Measurements from ENCODE around the gene FAR2.

DNA sequence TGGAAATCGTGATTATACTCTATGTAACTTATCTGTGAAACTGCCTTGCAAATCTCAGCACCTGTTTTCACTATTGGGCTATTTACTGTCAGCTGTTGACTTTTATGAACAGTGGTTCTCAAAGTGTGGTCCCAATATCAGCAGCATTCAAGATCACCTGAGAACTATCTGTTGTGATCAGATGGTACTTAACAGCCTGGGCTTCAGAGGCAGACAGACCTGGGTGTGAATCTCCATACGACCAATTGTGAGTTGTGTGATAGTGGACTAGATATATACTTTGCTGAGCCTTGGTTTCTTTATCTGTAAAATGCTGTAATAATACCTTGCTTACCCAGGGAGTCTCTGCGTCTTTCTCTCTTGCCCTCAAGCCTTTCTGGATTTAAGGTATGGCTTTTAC, 126.8 kb downstream of the FAR2 start:
- TF ChIP-seq, protein P1, sequence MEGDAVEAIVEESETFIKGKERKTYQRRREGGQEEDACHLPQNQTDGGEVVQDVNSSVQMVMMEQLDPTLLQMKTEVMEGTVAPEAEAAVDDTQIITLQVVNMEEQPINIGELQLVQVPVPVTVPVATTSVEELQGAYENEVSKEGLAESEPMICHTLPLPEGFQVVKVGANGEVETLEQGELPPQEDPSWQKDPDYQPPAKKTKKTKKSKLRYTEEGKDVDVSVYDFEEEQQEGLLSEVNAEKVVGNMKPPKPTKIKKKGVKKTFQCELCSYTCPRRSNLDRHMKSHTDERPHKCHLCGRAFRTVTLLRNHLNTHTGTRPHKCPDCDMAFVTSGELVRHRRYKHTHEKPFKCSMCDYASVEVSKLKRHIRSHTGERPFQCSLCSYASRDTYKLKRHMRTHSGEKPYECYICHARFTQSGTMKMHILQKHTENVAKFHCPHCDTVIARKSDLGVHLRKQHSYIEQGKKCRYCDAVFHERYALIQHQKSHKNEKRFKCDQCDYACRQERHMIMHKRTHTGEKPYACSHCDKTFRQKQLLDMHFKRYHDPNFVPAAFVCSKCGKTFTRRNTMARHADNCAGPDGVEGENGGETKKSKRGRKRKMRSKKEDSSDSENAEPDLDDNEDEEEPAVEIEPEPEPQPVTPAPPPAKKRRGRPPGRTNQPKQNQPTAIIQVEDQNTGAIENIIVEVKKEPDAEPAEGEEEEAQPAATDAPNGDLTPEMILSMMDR (conservative IDR thresholded peaks at IDR 0.05; ENCODE audit: low read depth in 2 of 2), result no peak
- TF ChIP-seq POLR2AphosphoS5 (IDR thresholded peaks at IDR 0.05; ENCODE audit: low read depth), result no peak
- TF ChIP-seq, protein P2, sequence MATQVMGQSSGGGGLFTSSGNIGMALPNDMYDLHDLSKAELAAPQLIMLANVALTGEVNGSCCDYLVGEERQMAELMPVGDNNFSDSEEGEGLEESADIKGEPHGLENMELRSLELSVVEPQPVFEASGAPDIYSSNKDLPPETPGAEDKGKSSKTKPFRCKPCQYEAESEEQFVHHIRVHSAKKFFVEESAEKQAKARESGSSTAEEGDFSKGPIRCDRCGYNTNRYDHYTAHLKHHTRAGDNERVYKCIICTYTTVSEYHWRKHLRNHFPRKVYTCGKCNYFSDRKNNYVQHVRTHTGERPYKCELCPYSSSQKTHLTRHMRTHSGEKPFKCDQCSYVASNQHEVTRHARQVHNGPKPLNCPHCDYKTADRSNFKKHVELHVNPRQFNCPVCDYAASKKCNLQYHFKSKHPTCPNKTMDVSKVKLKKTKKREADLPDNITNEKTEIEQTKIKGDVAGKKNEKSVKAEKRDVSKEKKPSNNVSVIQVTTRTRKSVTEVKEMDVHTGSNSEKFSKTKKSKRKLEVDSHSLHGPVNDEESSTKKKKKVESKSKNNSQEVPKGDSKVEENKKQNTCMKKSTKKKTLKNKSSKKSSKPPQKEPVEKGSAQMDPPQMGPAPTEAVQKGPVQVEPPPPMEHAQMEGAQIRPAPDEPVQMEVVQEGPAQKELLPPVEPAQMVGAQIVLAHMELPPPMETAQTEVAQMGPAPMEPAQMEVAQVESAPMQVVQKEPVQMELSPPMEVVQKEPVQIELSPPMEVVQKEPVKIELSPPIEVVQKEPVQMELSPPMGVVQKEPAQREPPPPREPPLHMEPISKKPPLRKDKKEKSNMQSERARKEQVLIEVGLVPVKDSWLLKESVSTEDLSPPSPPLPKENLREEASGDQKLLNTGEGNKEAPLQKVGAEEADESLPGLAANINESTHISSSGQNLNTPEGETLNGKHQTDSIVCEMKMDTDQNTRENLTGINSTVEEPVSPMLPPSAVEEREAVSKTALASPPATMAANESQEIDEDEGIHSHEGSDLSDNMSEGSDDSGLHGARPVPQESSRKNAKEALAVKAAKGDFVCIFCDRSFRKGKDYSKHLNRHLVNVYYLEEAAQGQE (IDR thresholded peaks at IDR 0.05; ENCODE audit: unreplicated experiment), result no peak
- TF ChIP-seq CREB1 (CRISPR knock-in tag; IDR thresholded peaks at IDR 0.05; ENCODE audit: low read depth), result no peak
- TF ChIP-seq EZH2 (IDR thresholded peaks at IDR 0.05; ENCODE audit: low read depth, unreplicated experiment), result no peak
- no peak for TF ChIP-seq JUNB (IDR thresholded peaks at IDR 0.05; ENCODE audit: unreplicated experiment)
- TF ChIP-seq, protein P3, sequence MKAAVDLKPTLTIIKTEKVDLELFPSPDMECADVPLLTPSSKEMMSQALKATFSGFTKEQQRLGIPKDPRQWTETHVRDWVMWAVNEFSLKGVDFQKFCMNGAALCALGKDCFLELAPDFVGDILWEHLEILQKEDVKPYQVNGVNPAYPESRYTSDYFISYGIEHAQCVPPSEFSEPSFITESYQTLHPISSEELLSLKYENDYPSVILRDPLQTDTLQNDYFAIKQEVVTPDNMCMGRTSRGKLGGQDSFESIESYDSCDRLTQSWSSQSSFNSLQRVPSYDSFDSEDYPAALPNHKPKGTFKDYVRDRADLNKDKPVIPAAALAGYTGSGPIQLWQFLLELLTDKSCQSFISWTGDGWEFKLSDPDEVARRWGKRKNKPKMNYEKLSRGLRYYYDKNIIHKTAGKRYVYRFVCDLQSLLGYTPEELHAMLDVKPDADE (IDR thresholded peaks at IDR 0.05), result no peak
- TF ChIP-seq ZNF331 (CRISPR knock-in tag; IDR thresholded peaks at IDR 0.05; ENCODE audit: low read depth), result no peak
- no peak for TF ChIP-seq EZH2phosphoT487 (IDR thresholded peaks at IDR 0.05; ENCODE audit: unreplicated experiment)

Data from GM23338 (cell line).